AG20443 (cell line): Measurements from ENCODE around the gene ITGAV.

Source experiments
- DNase-seq: peaks from one replicate; pipeline ENCODE4 v3.0.0; 2012; ENCODE audit warnings: low spot score, mixed read lengths

Gene ITGAV

GRCh38 chr2:186718122-186718521 is 128.3 kb downstream of the ITGAV start:
- no peak for DNase-seq

DNA sequence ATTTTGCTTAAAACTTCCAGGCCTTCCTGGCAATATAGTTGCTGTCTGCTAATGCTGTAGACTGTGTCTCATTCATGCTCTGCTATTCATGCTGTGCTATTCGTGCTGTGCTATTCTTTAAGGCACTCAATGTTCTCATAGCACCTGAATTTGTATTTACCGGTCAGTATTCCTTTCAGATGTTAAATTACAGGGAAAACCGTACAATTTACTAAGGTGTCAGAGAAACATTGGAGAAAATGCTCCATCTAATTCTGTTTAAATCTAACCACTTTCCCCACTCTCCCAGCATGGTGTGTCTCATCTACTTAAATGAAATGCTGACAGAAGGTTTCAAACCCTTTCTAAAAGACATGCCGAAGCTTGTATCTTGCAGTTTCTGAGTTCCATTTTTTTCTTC is 129.0 kb downstream of the ITGAV start:
- no peak for DNase-seq

- no peak for DNase-seq
Measured at GRCh38 chr2:186721956-186722355, 132.1 kb downstream of the ITGAV start.

DNA sequence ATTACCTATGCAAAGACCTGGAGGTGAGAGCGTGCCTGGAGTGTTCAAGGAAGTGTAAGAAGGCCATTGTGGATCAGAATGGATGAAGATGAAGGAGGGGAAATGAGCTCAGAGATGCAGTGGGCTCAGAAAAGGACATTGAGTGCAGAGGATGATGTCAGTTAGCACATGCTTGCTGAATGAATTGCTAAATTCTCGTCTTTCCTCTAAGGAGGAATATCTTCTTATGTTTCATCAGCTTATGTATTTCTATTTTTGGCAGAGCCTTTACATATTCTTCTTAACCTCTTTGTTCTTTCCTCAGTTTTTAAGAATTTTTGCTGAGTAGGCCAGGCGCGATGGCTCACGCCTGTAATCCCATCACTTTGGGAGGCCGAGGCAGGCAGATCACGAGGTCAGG is 134.9 kb downstream of the ITGAV start:
- DNase-seq = no peak

DNA sequence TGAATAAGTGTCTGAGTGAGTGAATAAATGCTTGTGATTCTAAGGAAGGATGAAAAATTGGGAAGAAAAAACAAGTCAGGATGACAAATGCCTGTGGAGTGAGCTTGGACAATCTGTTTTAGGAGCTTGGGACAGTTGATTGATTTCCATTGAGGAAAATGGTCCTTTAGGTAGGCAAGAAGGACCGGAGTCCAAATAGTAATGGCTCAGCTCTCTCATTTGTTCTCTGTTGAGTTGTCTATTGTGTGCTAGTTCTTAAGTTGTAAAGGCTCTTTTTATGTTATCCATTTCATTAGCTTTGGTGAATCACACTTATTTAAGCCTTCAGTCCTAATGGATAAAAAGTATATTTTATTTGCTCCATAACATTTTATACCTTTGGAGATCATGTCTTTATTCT is 135.9 kb downstream of the ITGAV start:
- no peak for DNase-seq

DNA sequence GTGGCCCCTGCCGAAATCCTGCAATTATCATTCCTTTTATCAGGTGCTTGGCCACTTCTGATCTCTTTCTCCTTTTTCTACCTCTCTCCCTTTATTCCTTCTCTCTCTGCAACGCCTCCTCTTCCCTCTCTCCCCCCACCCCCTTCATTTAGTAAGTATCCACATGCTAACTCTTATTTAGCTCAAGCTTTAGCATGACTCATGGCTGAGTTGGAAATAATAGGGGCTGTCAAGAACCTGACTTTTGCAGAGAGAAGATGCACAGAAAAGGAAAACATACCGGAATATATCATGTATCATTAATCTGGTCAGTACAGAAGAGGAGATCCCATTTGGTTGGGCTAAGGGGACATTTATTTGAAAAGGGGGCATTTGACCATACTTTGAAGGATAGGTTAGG is 137.1 kb downstream of the ITGAV start:
- DNase-seq = no peak

DNA sequence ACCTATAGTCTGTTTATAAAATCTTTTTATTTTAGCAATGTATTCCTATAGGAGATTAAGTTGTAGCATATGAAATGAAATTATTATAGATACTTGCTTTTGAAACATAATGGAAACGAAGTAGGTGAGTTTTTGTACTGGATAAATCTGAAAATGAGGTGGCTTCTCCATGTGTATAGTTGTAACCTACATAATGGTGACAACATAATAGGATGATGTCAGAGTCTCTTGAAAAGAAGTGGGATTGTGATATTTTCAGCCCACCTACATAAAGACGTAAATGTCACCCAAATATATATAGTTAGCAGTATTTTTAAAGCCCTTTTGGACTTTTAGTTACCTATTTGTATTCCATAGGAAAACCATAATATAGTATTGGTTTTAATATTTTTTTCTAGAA is 138.8 kb downstream of the ITGAV start:
- no peak for DNase-seq
